IMR-90 (cell line): ENCODE results near the gene ID3. TPM values are rescaled to one million over a fixed set of nuclear protein-coding genes. Genes with fewer than 3 reads are reported as not detected.

Experiments used
- ATAC-seq: fragments of 200-7000 bp; cut with Tn5 transposase; 2 replicates; pipeline ENCODE4 v1.9.1; 2020; ENCODE audit warnings: low read depth, mild to moderate bottlenecking, moderate library complexity
- BruUV-seq: library from RNA; stranded (reverse); fragments of 400-500 nt; replicated peaks from 2 replicates; lab custom pipeline; 2021; lab: Mats Ljungman, UMichigan
- CTCF ChIA-PET: fragments of 300-600 bp; formaldehyde crosslinking; extraction: SDS; loops from one replicate; lab custom pipeline; 2021; ENCODE audit warnings: antibody characterized with exemption; lab: Yijun Ruan, JAX
- POLR2A ChIA-PET: fragments of 300-600 bp; sonication (Branson Sonifier 250); formaldehyde crosslinking; loops from one replicate; lab custom pipeline; 2022; ENCODE audit warnings: antibody characterized with exemption; ENCODE audit not compliant: unreplicated experiment; lab: Charles Lee
- DNase-seq: peaks from one replicate; pipeline ENCODE4 v3.0.0; 2013
- H2AFZ ChIP-seq: replicated peaks from 2 replicates; pipeline ENCODE3; 2013; ENCODE audit warnings: low read length, mild to moderate bottlenecking; ENCODE audit not compliant: poor library complexity
- H2AK5ac ChIP-seq: 2 replicates; pipeline ENCODE4 v1.6.1; 2013; ENCODE audit warnings: low read depth, low read length, inconsistent platforms
- H2AK9ac ChIP-seq: replicated peaks from 2 replicates; pipeline ENCODE3; 2013; ENCODE audit warnings: mild to moderate bottlenecking, low read depth, low read length, moderate library complexity; ENCODE audit not compliant: poor library complexity
- H2BK120ac ChIP-seq: 2 replicates; pipeline ENCODE4 v1.6.1; 2013; ENCODE audit warnings: low read depth, low read length, inconsistent platforms
- H2BK15ac ChIP-seq: 3 replicates; pipeline ENCODE4 v1.6.1; 2013; ENCODE audit warnings: low read depth, low read length, inconsistent platforms
- H2BK20ac ChIP-seq: 2 replicates; pipeline ENCODE4 v1.6.1; 2013; ENCODE audit warnings: low read depth, mild to moderate bottlenecking, inconsistent platforms, low read length, moderate library complexity
- H2BK5ac ChIP-seq: 2 replicates; pipeline ENCODE4 v1.6.1; 2013; ENCODE audit warnings: mild to moderate bottlenecking, low read depth, low read length, inconsistent platforms; ENCODE audit not compliant: poor library complexity, severe bottlenecking
- H3K14ac ChIP-seq: replicated peaks from 2 replicates; pipeline ENCODE4 v1.6.1; 2013; ENCODE audit warnings: low read depth, low read length, inconsistent platforms
- H3K18ac ChIP-seq: 2 replicates; pipeline ENCODE4 v1.6.1; 2013; ENCODE audit warnings: low read depth, low read length, control low read depth
- H3K23ac ChIP-seq: 2 replicates; pipeline ENCODE4 v1.6.1; 2013; ENCODE audit warnings: low read depth, low read length, inconsistent platforms
- H3K27ac ChIP-seq: 2 replicates; pipeline ENCODE4 v1.5.1; 2013; ENCODE audit warnings: mild to moderate bottlenecking, control low read depth, low read length; ENCODE audit not compliant: insufficient read depth
- H3K27me3 ChIP-seq: 2 replicates; pipeline ENCODE4 v1.6.1; 2013; ENCODE audit warnings: low read length; ENCODE audit not compliant: control insufficient read depth, insufficient read depth
- H3K36me3 ChIP-seq: 2 replicates; pipeline ENCODE4 v1.6.1; 2013; ENCODE audit warnings: low read length, mixed read lengths; ENCODE audit not compliant: control insufficient read depth, insufficient read depth
- H3K4ac ChIP-seq: 2 replicates; pipeline ENCODE4 v1.6.1; 2013; ENCODE audit warnings: low read depth, low read length, inconsistent platforms
- H3K4me1 ChIP-seq: 2 replicates; pipeline ENCODE4 v1.6.1; 2013; ENCODE audit warnings: low read length, mixed read lengths; ENCODE audit not compliant: control insufficient read depth, insufficient read depth
- H3K4me2 ChIP-seq: 2 replicates; pipeline ENCODE4 v1.6.1; 2013; ENCODE audit warnings: low read depth, mild to moderate bottlenecking, control low read depth, low read length, moderate library complexity
- H3K4me3 ChIP-seq: 2 replicates; pipeline ENCODE4 v1.5.1; 2013; ENCODE audit warnings: low read depth, mild to moderate bottlenecking, control low read depth, low read length, moderate library complexity; ENCODE audit not compliant: insufficient read depth
- H3K56ac ChIP-seq: 2 replicates; pipeline ENCODE4 v1.6.1; 2013; ENCODE audit warnings: low read length, inconsistent platforms; ENCODE audit not compliant: insufficient read depth; ENCODE audit errors: extremely low read depth
- H3K79me1 ChIP-seq, 2 experiments: 2 replicates each; pipeline ENCODE4 v1.6.1; 2013; ENCODE audit warnings: low read length in 2 of 2, inconsistent platforms in 1 of 2, low read depth in 1 of 2
- H3K9ac ChIP-seq: 2 replicates; pipeline ENCODE4 v1.6.1; 2013; ENCODE audit warnings: low read depth, low read length, control low read depth
- H3K9me1 ChIP-seq: 2 replicates; pipeline ENCODE4 v1.6.1; 2013; ENCODE audit warnings: low read length, inconsistent platforms; ENCODE audit not compliant: insufficient read depth
- H3K9me3 ChIP-seq: 2 replicates; pipeline ENCODE4 v1.6.1; 2013; ENCODE audit warnings: low read length; ENCODE audit not compliant: control insufficient read depth, insufficient read depth
- H4K20me1 ChIP-seq: 2 replicates; pipeline ENCODE4 v1.6.1; 2013; ENCODE audit warnings: low read length, inconsistent platforms; ENCODE audit not compliant: insufficient read depth
- H4K5ac ChIP-seq: 2 replicates; pipeline ENCODE4 v1.6.1; 2013; ENCODE audit warnings: mild to moderate bottlenecking, low read depth, low read length, control low read depth
- H4K8ac ChIP-seq, 2 experiments: 2 replicates each; pipeline ENCODE4 v1.6.1; 2013; ENCODE audit warnings: low read depth in 2 of 2, low read length in 2 of 2, control low read depth in 1 of 2, inconsistent platforms in 1 of 2
- H4K91ac ChIP-seq: 2 replicates; pipeline ENCODE4 v1.6.1; 2013; ENCODE audit warnings: low read depth, low read length, inconsistent platforms; ENCODE audit not compliant: insufficient read depth
- CHD1 ChIP-seq: IDR thresholded peaks from 2 replicates; pipeline ENCODE4 v1.6.1; 2012; ENCODE audit warnings: low read depth, low read length, improper control_type of control experiment
- RAD21 ChIP-seq: IDR thresholded peaks from 2 replicates; pipeline ENCODE4 v1.6.1; 2012; ENCODE audit warnings: low read length, improper control_type of control experiment
- RFX5 ChIP-seq: IDR thresholded peaks from 2 replicates; pipeline ENCODE4 v1.8.0; 2012; ENCODE audit warnings: low read depth, mild to moderate bottlenecking, low read length, moderate library complexity
- WGBS, 2 experiments: methylation state at CpG; one replicate each; pipeline versions ENCODE4 v1.1.5 to v1.1.7; 2013; ENCODE audit warnings: missing lambda C conversion rate in 2 of 2; ENCODE audit not compliant: insufficient read length in 1 of 2; ENCODE audit errors: extremely low coverage in 2 of 2; 5-methylcytosine and 5-hydroxymethylcytosine counted together
- dilution Hi-C: fragments of 300-500 bp; cut with HindIII; formaldehyde crosslinking; loops from one replicate; pipeline ENCODE4 v1.14.3; 2018; ENCODE audit warnings: low sequenced_read_pairs; ENCODE audit not compliant: unreplicated experiment
- in situ Hi-C: fragments of 300-500 bp; cut with MboI; formaldehyde crosslinking; loops from 3 replicates; pipeline ENCODE4 v1.14.3; 2019; ENCODE audit warnings: low sequenced_read_pairs, inconsistent platforms, mixed read lengths
- intact Hi-C: fragments of 100-400 bp; cut with micrococcal nuclease; formaldehyde crosslinking; loops from 2 replicates; pipeline ENCODE4 v1.10.0; 2022
- polyA plus RNA-seq, 3 experiments: library from polyadenylated mRNA; depleted of rRNA; stranded (reverse); fragments of >200 nt; gene quantifications; 2 replicates each; pipeline ENCODE4 v1.2.3, GENCODE V29; 2012; ENCODE audit warnings: low replicate concordance in 1 of 3
- total RNA-seq: library from RNA; depleted of rRNA; stranded (reverse); fragments of >200 nt; gene quantifications from 2 replicates; pipeline ENCODE4 v1.2.3, GENCODE V29; 2012; rRNA removed
- TF ChIP-seq, protein P1 (sequence below): fragments of 150-350 bp; IDR thresholded peaks from 2 replicates; pipeline ENCODE4 v1.6.1; 2017; ENCODE audit warnings: mild to moderate bottlenecking, antibody characterized with exemption, low read length, low read depth

The ID3 gene
- total and polyA plus RNA-seq, 2 of the 4 experiments (the other 2 are of a cell fraction), result 109 to 304 TPM

DNA sequence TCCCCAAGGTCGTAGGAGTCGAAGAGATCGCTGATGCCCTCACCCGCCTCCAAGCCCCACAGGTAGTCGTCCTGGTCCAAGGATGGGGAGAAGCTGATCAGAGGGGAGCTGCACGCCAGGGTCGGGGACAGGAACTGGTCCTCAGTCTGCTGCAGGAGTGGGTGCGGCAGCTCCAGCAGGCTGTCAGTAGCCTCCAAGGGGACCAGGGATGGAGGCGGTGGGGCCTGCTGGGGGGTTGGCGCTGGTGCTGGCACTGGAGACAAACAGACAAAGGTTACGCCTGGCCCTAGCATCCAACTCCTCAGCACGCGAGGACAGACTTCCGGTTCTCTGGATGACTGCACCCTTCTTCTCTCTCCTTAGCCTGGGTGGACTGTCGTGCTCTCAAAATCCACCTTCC lies 49.4 kb downstream of the ID3 start:
- 80% methylated on average over 8 of the region's 15 CpGs; no CpG with 5 or more reads in 1 of the 2 experiments for WGBS, 2 experiments

More for the DNA sequence above, 49.4 kb downstream of the ID3 start:
- ATAC-seq (no peak), DNase-seq (no peak)
- Histone ChIP-seq H2BK20ac (no peak overlapping the region), H3K36me3 (peaks cover 2% of the 10 kb centered on the region; the same call in 1 of the 2 replicates), H4K5ac (no peak overlapping the region), H3K9ac (no peak overlapping the region), H3K4ac (no peak overlapping the region), H3K27ac (no peak overlapping the region), H2BK5ac (no peak overlapping the region), H3K9me1 (no peaks in the 10 kb centered on the region), H3K56ac (no peak overlapping the region), H2BK120ac (no peak overlapping the region), H3K4me2 (no peak overlapping the region), H2AK5ac (no peak overlapping the region), H2AFZ (no peak overlapping the region), H4K20me1 (no peaks in the 10 kb centered on the region), H2BK15ac (no peak overlapping the region), H3K27me3 (no peaks in the 10 kb centered on the region), H3K14ac (no peak overlapping the region), H3K9me3 (no peaks in the 10 kb centered on the region), H3K4me1 (no peaks in the 10 kb centered on the region), H2AK9ac (peak overlapping the region; percentile 13), H3K79me1 (no peaks in the 10 kb centered on the region), H3K4me3 (no peak overlapping the region), H4K8ac (no peak overlapping the region), H3K18ac (no peak overlapping the region), H3K23ac (no peak overlapping the region), H4K91ac (no peak overlapping the region)
- intact Hi-C loops (no loop called here), dilution Hi-C loops (no loop called here), in situ Hi-C loops (no loop called here)
- ChIA-PET CTCF (no interaction called here), POLR2A (no interaction called here)
- BruUV-seq, result no TSS peak
- no peak for TF ChIP-seq CHD1
- TF ChIP-seq RFX5, result no peak
- no peak for TF ChIP-seq RAD21
- TF ChIP-seq, protein P1, sequence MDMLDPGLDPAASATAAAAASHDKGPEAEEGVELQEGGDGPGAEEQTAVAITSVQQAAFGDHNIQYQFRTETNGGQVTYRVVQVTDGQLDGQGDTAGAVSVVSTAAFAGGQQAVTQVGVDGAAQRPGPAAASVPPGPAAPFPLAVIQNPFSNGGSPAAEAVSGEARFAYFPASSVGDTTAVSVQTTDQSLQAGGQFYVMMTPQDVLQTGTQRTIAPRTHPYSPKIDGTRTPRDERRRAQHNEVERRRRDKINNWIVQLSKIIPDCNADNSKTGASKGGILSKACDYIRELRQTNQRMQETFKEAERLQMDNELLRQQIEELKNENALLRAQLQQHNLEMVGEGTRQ, result no peak

Other genes starting within 250 kb of the ID3 start
- 99.7 and 152 TPM in 2 replicates for gene HNRNPR, start 215.2 kb downstream of the ID3 start, total RNA-seq
- gene HNRNPR, start 215.2 kb downstream of the ID3 start, polyA plus RNA-seq (2012; rRNA removed), result 107 and 111 TPM in 2 replicates
- 14.3 and 15.8 TPM in 2 replicates for gene ZNF436, start 189.7 kb downstream of the ID3 start, total RNA-seq
- 3.7 and 5.3 TPM in 2 replicates for gene ZNF436, start 189.7 kb downstream of the ID3 start, polyA plus RNA-seq (2012; rRNA removed)
- 3.0 and 3.3 TPM in 2 replicates for gene TCEA3, start 134.8 kb downstream of the ID3 start, total RNA-seq
- 5.4 and 6.3 TPM in 2 replicates for gene TCEA3, start 134.8 kb downstream of the ID3 start, polyA plus RNA-seq (2012; rRNA removed)
- 15.3 and 18.6 TPM in 2 replicates for gene ASAP3, start 75.3 kb downstream of the ID3 start, total RNA-seq
- gene ASAP3, start 75.3 kb downstream of the ID3 start, polyA plus RNA-seq (2012; rRNA removed), result 16.9 and 18.8 TPM in 2 replicates
- gene E2F2, start 28.3 kb downstream of the ID3 start, total RNA-seq, result 0.36 and 0.56 TPM in 2 replicates
- 0.39 and 0.51 TPM in 2 replicates for gene E2F2, start 28.3 kb downstream of the ID3 start, polyA plus RNA-seq (2012; rRNA removed)
- 452 and 980 TPM in 2 replicates for gene RPL11, start 132.3 kb upstream of the ID3 start, total RNA-seq
- gene RPL11, start 132.3 kb upstream of the ID3 start, polyA plus RNA-seq (2012; rRNA removed), result 1,692 and 1,751 TPM in 2 replicates
- gene ELOA, start 184.0 kb upstream of the ID3 start, total RNA-seq, result 40.7 and 44.4 TPM in 2 replicates
- gene ELOA, start 184.0 kb upstream of the ID3 start, polyA plus RNA-seq (2012; rRNA removed), result 19.5 and 22.9 TPM in 2 replicates
- gene PITHD1, start 218.9 kb upstream of the ID3 start, total RNA-seq, result 23.8 and 34.2 TPM in 2 replicates
- 31.8 and 32.0 TPM in 2 replicates for gene PITHD1, start 218.9 kb upstream of the ID3 start, polyA plus RNA-seq (2012; rRNA removed)
- 43.9 and 44.3 TPM in 2 replicates for gene LYPLA2, start 231.6 kb upstream of the ID3 start, total RNA-seq
- gene LYPLA2, start 231.6 kb upstream of the ID3 start, polyA plus RNA-seq (2012; rRNA removed), result 78.6 and 88.5 TPM in 2 replicates
- 28.3 and 31.7 TPM in 2 replicates for gene GALE, start 241.3 kb upstream of the ID3 start, total RNA-seq
- 39.9 and 44.5 TPM in 2 replicates for gene GALE, start 241.3 kb upstream of the ID3 start, polyA plus RNA-seq (2012; rRNA removed)